H1 (cell line): ENCODE data around the gene SECISBP2. TPM values are rescaled to one million over a fixed set of nuclear protein-coding genes. Genes with fewer than 3 reads are reported as not detected.
A peak's percentile ranks its signal among the peaks of the same experiment; 100 is the strongest.

Experiments used
- CHD2 ChIP-seq: IDR thresholded peaks from 2 replicates; pipeline ENCODE4 v1.6.1; 2012; ENCODE audit warnings: low read length, improper control_type of control experiment
- EGR1 ChIP-seq: IDR thresholded peaks from 2 replicates; pipeline ENCODE4 v1.6.1; 2011; ENCODE audit warnings: low read depth, low read length, borderline replicate concordance
- EP300 ChIP-seq, 2 experiments: IDR thresholded peaks; 1 replicate in 1 of 2; 2 replicates in 1 of 2; pipeline ENCODE4 v1.6.1; 2011 to 2012; ENCODE audit warnings: low read depth in 2 of 2, low read length in 2 of 2, mild to moderate bottlenecking in 2 of 2, borderline replicate concordance in 1 of 2, inconsistent platforms in 1 of 2, moderate library complexity in 1 of 2
- GTF2F1 ChIP-seq: IDR thresholded peaks from 2 replicates; pipeline ENCODE4 v1.6.1; 2012; ENCODE audit warnings: low read depth, low read length, improper control_type of control experiment, borderline replicate concordance
- HDAC2 ChIP-seq, 2 experiments: fragments of 300-600 bp in 1 of 2; sonication (generic) in 1 of 2; IDR thresholded peaks; 2 replicates each; pipeline ENCODE4 v1.6.1; 2011 to 2012; ENCODE audit warnings: low read depth in 2 of 2, low read length in 2 of 2, mild to moderate bottlenecking in 2 of 2, moderate library complexity in 2 of 2, borderline replicate concordance in 1 of 2, inconsistent platforms in 1 of 2
- HDAC6 ChIP-seq: IDR thresholded peaks from one replicate; pipeline ENCODE4 v1.7.1; 2012; ENCODE audit warnings: low read depth, mild to moderate bottlenecking, inconsistent platforms, low read length, moderate library complexity
- JUN ChIP-seq: IDR thresholded peaks from 2 replicates; pipeline ENCODE4 v1.6.1; 2011; ENCODE audit warnings: low read depth, mild to moderate bottlenecking, improper control_type of control experiment, low read length
- JUND ChIP-seq: IDR thresholded peaks from 2 replicates; pipeline ENCODE4 v1.6.1; 2011; ENCODE audit warnings: mild to moderate bottlenecking, improper control_type of control experiment, low read length
- NRF1 ChIP-seq: IDR thresholded peaks from 2 replicates; pipeline ENCODE4 v1.6.1; 2011; ENCODE audit warnings: mild to moderate bottlenecking, low read depth, low read length, improper control_type of control experiment
- PHF8 ChIP-seq: fragments of 200-600 bp; sonication (generic); conservative IDR thresholded peaks from 2 replicates; pipeline ENCODE4 v1.7.1; 2012; ENCODE audit warnings: low read depth, mild to moderate bottlenecking, inconsistent platforms, low read length, moderate library complexity
- RFX5 ChIP-seq: IDR thresholded peaks from 2 replicates; pipeline ENCODE4 v1.6.1; 2011; ENCODE audit warnings: low read depth, low read length, improper control_type of control experiment, borderline replicate concordance
- TAF1 ChIP-seq: IDR thresholded peaks from 2 replicates; pipeline ENCODE4 v1.6.1; 2011; ENCODE audit warnings: mild to moderate bottlenecking, low read depth, low read length
- USF2 ChIP-seq: IDR thresholded peaks from 2 replicates; pipeline ENCODE4 v1.6.1; 2011; ENCODE audit warnings: low read length, improper control_type of control experiment
- polyA plus RNA-seq, 7 experiments: library from polyadenylated mRNA; depleted of rRNA in 3 of 7; stranded (reverse) in 5 of 7; unstranded in 2 of 7; fragments of >200 nt in 5 of 7; fragments of 200-250 nt in 2 of 7; gene quantifications; 1 replicate in 5 of 7; 2 replicates in 1 of 7; 4 replicates in 1 of 7; pipeline versions ENCODE4 v1.2.1 to v1.2.3, GENCODE V29; 2011 to 2013; ENCODE audit warnings: missing spikeins in 2 of 7, mixed read lengths in 2 of 7
- total RNA-seq: library from RNA; stranded (reverse); fragmentation: NEBNext Ultra II Directional; extraction: Animal tissue kit (Norgen Biotek cat#: 25700); gene quantifications from 2 replicates; pipeline ENCODE4 v1.2.1, GENCODE V29; 2021
- TF ChIP-seq, protein P1 (sequence below), 3 experiments: IDR thresholded peaks; 1 replicate in 2 of 3; 2 replicates in 1 of 3; pipeline versions ENCODE4 v1.5.1 to v1.6.1; 2011; ENCODE audit warnings: low read length in 3 of 3, mild to moderate bottlenecking in 3 of 3, inconsistent platforms in 2 of 3, low read depth in 1 of 3, moderate library complexity in 1 of 3; ENCODE audit not compliant: insufficient read depth in 1 of 3; ENCODE audit errors: control extremely low read depth in 1 of 3
- TF ChIP-seq, protein P2 (sequence below): IDR thresholded peaks from 2 replicates; pipeline ENCODE4 v1.6.1; 2012; ENCODE audit warnings: inconsistent platforms

Gene SECISBP2
- total and polyA plus RNA-seq, 2 of the 8 experiments (the other 6 are each of a cell fraction or from before 2014, with no cell fraction given) = 39.0 to 61.7 TPM

DNA sequence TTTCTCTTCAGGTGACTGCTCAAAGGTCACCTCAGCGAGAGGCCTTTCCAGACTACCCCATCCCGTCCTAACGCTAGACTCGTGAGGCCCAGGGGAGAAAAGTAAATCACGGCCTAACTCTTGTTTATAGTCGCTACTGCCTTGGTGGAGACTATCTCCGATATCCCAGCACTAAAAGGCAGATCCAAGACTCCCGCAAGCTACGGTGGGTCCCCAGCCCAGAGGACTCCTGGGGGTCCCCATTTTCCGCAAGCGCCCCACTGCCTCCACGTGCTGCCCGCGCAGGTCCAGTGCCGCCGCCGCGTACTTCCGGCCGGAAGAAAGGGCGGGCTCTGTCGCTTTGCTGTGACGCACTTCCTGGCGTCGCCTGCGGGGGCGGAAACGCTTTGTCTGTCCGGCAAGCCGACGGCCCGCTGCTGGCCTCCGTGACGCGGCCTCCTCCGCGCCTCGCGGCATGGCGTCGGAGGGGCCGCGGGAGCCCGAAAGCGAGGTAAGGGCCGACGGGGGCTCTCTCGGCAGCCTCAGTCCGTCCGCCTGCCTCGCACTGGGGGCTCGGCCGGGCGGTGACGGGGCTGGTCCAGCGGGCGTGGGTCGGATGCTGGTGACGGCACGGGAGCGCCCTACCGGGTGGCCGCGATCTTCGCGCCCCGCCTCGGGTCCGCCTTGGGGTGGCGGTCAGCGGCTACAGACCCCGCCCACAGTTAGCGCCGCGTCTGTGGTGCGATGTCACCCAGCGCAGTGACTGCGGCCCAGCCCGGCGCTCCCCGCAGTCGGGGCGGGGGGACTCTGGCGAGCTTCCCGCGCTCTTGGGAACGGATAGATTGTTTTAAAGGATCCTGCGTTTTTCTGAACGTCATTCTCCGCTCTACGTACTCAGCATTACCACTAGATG, at the start of gene SECISBP2 (continued):
- TF ChIP-seq GTF2F1 (no peak; the same call in 1 of the 2 replicates), HDAC6 (no peak), CHD2 (peak; percentile 42; the same call in 1 of the 2 replicates), RFX5 (no peak), USF2 (peak; percentile 65), JUND (peak; percentile 8; the same call in 1 of the 2 replicates), EP300 (IDR thresholded peaks at IDR 0.05; ENCODE audit: borderline replicate concordance in 1 of 2, low read depth in 2 of 2, low read length in 2 of 2) (peak in 1 of 2 experiments; percentile 9; a peak in 1 of 3 replicates), JUN (no peak), EGR1 (peak; percentile 100), NRF1 (peak; percentile 52), HDAC2 (IDR thresholded peaks at IDR 0.05; ENCODE audit: borderline replicate concordance in 1 of 2, low read depth in 2 of 2, low read length in 2 of 2) (0 out of 4 replicates have a peak, but pooled peaks of 1 of the 2 experiments have one; percentile 29), TAF1 (peak; percentile 90), PHF8 (peak; percentile 100)
- TF ChIP-seq, protein P1, sequence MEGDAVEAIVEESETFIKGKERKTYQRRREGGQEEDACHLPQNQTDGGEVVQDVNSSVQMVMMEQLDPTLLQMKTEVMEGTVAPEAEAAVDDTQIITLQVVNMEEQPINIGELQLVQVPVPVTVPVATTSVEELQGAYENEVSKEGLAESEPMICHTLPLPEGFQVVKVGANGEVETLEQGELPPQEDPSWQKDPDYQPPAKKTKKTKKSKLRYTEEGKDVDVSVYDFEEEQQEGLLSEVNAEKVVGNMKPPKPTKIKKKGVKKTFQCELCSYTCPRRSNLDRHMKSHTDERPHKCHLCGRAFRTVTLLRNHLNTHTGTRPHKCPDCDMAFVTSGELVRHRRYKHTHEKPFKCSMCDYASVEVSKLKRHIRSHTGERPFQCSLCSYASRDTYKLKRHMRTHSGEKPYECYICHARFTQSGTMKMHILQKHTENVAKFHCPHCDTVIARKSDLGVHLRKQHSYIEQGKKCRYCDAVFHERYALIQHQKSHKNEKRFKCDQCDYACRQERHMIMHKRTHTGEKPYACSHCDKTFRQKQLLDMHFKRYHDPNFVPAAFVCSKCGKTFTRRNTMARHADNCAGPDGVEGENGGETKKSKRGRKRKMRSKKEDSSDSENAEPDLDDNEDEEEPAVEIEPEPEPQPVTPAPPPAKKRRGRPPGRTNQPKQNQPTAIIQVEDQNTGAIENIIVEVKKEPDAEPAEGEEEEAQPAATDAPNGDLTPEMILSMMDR (IDR thresholded peaks at IDR 0.05; ENCODE audit: control extremely low read depth in 1 of 3, insufficient read depth in 1 of 3, low read depth in 1 of 3, low read length in 3 of 3) = peak in 2 of 3 experiments; percentile 37 to 65; a peak in 2 of 4 replicates
- TF ChIP-seq, protein P2, sequence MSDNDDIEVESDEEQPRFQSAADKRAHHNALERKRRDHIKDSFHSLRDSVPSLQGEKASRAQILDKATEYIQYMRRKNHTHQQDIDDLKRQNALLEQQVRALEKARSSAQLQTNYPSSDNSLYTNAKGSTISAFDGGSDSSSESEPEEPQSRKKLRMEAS = peak; percentile 99
